ENCODE measurements around the gene MXD4.

The MXD4 gene

GRCh38 chr4:2270341-2271165 is 8.6 kb upstream of the MXD4 start:
- DNase-seq (ENCODE audit: low spot score) = no peak
- TF ChIP-seq CTCF (IDR thresholded peaks at IDR 0.05) = no peak
- no peak overlapping the region for H3K27ac ChIP-seq
- H3K4me3 ChIP-seq = no peak overlapping the region

DNA sequence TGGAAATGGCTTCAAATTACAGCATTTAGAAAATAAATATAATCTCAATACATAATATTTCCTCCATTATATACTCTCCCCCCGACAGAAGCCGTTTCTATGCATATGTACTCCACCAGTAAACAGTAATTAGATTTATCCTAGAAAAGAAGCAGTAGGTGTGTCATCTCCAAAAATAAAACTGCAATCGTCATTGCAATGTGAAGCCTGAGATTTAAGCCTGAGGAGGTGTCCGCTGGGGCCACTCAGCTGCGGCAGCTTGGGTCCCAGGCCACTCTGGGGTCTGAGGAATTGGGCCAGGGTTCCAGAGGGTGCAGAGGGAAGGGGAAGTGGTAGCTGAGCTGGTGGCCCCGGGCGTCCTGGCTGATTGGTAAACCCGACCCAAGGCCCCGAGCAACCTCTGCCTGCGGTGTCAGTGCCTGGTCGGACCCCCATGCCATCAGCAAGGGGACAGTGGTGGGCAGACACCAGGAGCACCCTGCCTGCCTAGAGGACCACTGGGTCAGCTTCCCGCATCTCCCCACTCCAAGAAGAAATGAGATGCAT is 7.8 kb upstream of the MXD4 start:
- Histone ChIP-seq H3K4me3 (no peak overlapping the region), H3K27ac (no peak overlapping the region)
- no peak for DNase-seq (ENCODE audit: low spot score)
- no peak for TF ChIP-seq CTCF (IDR thresholded peaks at IDR 0.05)

DNA sequence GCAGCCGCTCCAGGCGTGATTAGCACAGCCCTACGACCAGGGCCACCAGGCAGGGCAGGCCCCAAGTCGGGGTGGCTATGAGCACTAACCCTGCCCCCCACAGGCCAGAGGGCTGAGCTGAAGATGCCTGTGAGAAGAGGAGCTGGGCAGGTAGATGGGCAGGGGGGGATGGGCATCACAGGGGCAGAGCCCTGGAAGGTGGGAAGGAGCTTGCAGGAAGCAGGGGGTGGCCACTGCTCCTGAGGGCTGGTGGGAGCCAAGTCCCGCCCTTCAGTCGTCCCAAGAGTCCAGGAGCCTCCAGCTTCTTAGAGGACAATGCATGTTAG is 7.3 kb upstream of the MXD4 start:
- Histone ChIP-seq H3K27ac (no peak overlapping the region), H3K4me3 (no peak overlapping the region)
- DNase-seq (ENCODE audit: low spot score) = no peak
- no peak for TF ChIP-seq CTCF (IDR thresholded peaks at IDR 0.05)

DNA sequence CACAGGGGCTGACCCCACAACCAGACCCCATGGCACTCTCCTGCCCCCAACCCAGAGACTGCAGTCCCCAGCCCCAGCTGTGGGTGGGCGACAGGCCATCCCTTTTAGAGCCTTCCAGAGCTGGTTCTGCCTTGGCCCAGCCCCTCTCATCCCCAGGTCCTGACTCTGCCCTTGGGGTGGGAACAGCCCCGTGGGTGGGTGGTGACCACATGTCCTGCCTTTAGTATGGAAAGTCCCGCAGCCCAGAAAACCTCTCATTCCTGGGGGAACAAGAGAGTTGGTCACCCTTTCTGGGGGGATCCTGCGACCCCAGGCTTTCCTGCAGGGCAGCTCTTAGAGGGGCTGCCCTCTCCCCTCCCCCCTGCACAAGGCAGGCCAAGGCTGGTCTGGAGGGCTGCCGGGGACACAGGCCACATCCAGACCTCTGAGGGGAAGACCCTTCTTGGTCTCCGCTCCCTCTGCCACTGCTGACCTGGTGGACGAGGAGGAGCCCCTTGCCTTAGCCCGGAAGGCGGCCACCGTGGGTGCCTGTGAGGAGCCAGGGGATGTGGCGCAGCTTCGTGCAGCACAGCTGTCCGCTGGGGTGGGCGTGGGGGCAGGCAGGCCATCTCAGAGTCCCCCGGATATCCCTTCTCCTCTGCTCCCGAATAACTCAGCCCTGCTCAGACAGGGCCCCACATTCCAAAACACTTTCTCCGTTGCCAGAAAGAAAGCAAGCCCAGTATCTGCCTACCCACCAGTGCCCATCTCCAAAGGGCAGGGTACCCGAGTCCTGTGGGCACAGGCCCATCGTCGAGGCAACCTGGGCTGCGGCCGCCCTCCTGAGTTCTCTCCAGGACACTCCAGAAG is 6.7 kb upstream of the MXD4 start:
- H3K27ac ChIP-seq = no peak overlapping the region
- no peak for TF ChIP-seq CTCF (IDR thresholded peaks at IDR 0.05)
- H3K4me3 ChIP-seq = no peak overlapping the region
- no peak for DNase-seq (ENCODE audit: low spot score)

DNA sequence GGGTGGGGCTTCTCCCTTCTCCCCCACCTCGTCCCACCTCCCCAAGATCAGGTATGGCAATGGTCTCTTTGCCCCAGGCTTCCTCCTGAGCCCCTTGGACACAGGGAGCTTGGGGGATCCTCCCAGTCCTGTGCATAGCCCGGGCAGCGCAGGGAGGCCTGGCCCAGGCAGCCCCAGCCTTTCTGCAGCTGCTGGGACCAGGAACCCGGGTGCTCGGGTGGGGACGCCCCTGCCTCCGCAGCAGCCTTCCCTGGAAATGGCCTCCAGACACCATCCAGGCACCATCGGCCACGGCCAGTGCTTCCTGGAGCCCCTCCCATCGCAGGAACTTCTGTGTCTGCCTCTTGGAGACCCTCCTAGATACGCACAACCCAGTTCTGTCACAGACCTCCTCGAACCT is 5.9 kb upstream of the MXD4 start:
- no peak for DNase-seq (ENCODE audit: low spot score)
- H3K4me3 ChIP-seq = no peak overlapping the region
- H3K27ac ChIP-seq = no peak overlapping the region
- no peak for TF ChIP-seq CTCF (IDR thresholded peaks at IDR 0.05)

DNA sequence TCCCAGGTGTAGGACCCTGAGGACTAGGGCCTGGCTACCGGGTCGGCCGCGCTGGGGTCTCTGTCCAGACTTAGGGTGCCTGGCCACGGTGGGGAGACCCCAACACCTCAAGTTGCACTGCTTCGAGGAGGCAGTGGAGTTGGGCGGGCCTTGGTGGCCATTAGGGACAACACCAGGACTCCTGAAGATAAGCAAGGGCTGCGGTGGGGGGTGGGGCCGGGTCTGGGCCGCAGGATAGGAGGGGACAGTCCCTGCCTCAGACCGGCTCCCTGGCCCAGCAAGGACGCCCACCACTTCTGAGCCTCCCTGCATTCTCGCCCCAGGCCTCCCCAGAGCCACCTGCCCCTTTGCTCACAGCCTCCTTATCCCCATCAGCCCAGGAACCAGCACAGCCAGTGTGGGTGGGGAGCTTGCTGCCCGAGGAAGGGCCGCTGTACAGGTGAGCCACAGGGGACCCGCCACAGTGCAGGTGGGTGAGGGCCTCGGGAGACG is 5.5 kb upstream of the MXD4 start:
- TF ChIP-seq CTCF (IDR thresholded peaks at IDR 0.05) = no peak

More for the DNA sequence above, 5.5 kb upstream of the MXD4 start:
- DNase-seq (ENCODE audit: low spot score) = no peak
- H3K27ac ChIP-seq = no peak overlapping the region
- no peak overlapping the region for H3K4me3 ChIP-seq

Measured in coronary artery (tissue), 2 donors.